22Rv1 (cell line): ENCODE data around the gene GOLPH3L.
"Not testable (repeated sequence)": the region's sequence is repeated elsewhere in the genome, so short reads cannot be mapped to it uniquely, and the experiment has no call there.

Experiments used
- CTCF ChIP-seq: fragments of 450-650 bp; IDR thresholded peaks from 2 replicates; pipeline ENCODE4 v1.5.1; 2017; ENCODE audit warnings: mild to moderate bottlenecking
- ZFX ChIP-seq: fragments of 450-650 bp; IDR thresholded peaks from 2 replicates; pipeline ENCODE4 v1.6.1; 2017; ENCODE audit warnings: antibody characterized with exemption, borderline replicate concordance

GRCh38 chr1:150709031-150709430 is 12.1 kb upstream of the GOLPH3L start:
- TF ChIP-seq ZFX, CTCF: not testable (repeated sequence)
